Effector memory CD4-positive, alpha-beta T cell (primary cell): ENCODE data around the gene RPS6KC1.

Experiments used
- DNase-seq, 3 donors: peaks; one replicate each; pipeline ENCODE4 v3.0.0-alpha.2; 2020
- H3K27ac ChIP-seq: 2 replicates; pipeline ENCODE4 v1.7.0; 2013; ENCODE audit warnings: mild to moderate bottlenecking, low read length, moderate library complexity; ENCODE audit not compliant: insufficient read depth, poor library complexity, severe bottlenecking
- H3K27me3 ChIP-seq: replicated peaks from 2 replicates; pipeline ENCODE4 v1.7.0; 2013; ENCODE audit warnings: mild to moderate bottlenecking, low read length; ENCODE audit not compliant: insufficient read depth, control insufficient read depth, poor library complexity, severe bottlenecking
- H3K36me3 ChIP-seq: 2 replicates; pipeline ENCODE4 v1.7.0; 2013; ENCODE audit warnings: mild to moderate bottlenecking, low read length, moderate library complexity; ENCODE audit not compliant: control insufficient read depth, insufficient read depth
- H3K4me1 ChIP-seq: 2 replicates; pipeline ENCODE4 v1.7.0; 2013; ENCODE audit warnings: low read length, mild to moderate bottlenecking; ENCODE audit not compliant: control insufficient read depth, insufficient read depth, poor library complexity, severe bottlenecking
- H3K4me3 ChIP-seq: 2 replicates; pipeline ENCODE4 v1.7.0; 2013; ENCODE audit warnings: low read length, low read depth, mild to moderate bottlenecking; ENCODE audit not compliant: insufficient read depth, poor library complexity, severe bottlenecking
- H3K9me3 ChIP-seq: 2 replicates; pipeline ENCODE4 v1.7.0; 2013; ENCODE audit warnings: mild to moderate bottlenecking, low read length, moderate library complexity; ENCODE audit not compliant: control insufficient read depth

RPS6KC1 gene

GRCh38 chr1:213281640-213282301, 230.7 kb downstream of the RPS6KC1 start:
- H3K27ac ChIP-seq = no peak overlapping the region
- H3K27me3 ChIP-seq = no peaks in the 10 kb centered on the region
- H3K4me3 ChIP-seq = no peak overlapping the region
- H3K4me1 ChIP-seq = no peaks in the 10 kb centered on the region
- no peak for DNase-seq
- H3K36me3 ChIP-seq = no peaks in the 10 kb centered on the region
- H3K9me3 ChIP-seq = no peaks in the 10 kb centered on the region

- Histone ChIP-seq H3K9me3 (no peaks in the 10 kb centered on the region), H3K4me3 (no peak overlapping the region), H3K27me3 (no peaks in the 10 kb centered on the region), H3K4me1 (no peaks in the 10 kb centered on the region), H3K27ac (no peak overlapping the region), H3K36me3 (no peaks in the 10 kb centered on the region)
- no peak for DNase-seq
Observed at GRCh38 chr1:213284626-213285025, 233.6 kb downstream of the RPS6KC1 start.

- H3K4me3 ChIP-seq = no peak overlapping the region
- H3K27ac ChIP-seq = no peak overlapping the region
- no peaks in the 10 kb centered on the region for H3K9me3 ChIP-seq
- no peaks in the 10 kb centered on the region for H3K4me1 ChIP-seq
- no peaks in the 10 kb centered on the region for H3K36me3 ChIP-seq
- DNase-seq = no peak
- H3K27me3 ChIP-seq = no peaks in the 10 kb centered on the region
Observed at GRCh38 chr1:213286235-213286634, 235.2 kb downstream of the RPS6KC1 start.

GRCh38 chr1:213287987-213288386, 236.9 kb downstream of the RPS6KC1 start:
- no peaks in the 10 kb centered on the region for H3K9me3 ChIP-seq
- no peaks in the 10 kb centered on the region for H3K4me1 ChIP-seq
- no peak overlapping the region for H3K27ac ChIP-seq
- H3K36me3 ChIP-seq = no peaks in the 10 kb centered on the region
- H3K27me3 ChIP-seq = no peaks in the 10 kb centered on the region
- no peak overlapping the region for H3K4me3 ChIP-seq
- DNase-seq = no peak

- H3K27ac ChIP-seq = no peak overlapping the region
- no peaks in the 10 kb centered on the region for H3K9me3 ChIP-seq
- DNase-seq = no peak
- no peaks in the 10 kb centered on the region for H3K36me3 ChIP-seq
- H3K27me3 ChIP-seq = no peaks in the 10 kb centered on the region
- H3K4me1 ChIP-seq = no peaks in the 10 kb centered on the region
- H3K4me3 ChIP-seq = no peak overlapping the region
Observed at GRCh38 chr1:213291526-213291925, 240.5 kb downstream of the RPS6KC1 start.

- Histone ChIP-seq H3K4me3 (no peak overlapping the region), H3K9me3 (no peaks in the 10 kb centered on the region), H3K27ac (no peak overlapping the region), H3K36me3 (no peaks in the 10 kb centered on the region), H3K27me3 (no peaks in the 10 kb centered on the region), H3K4me1 (no peaks in the 10 kb centered on the region)
- no peak for DNase-seq
Observed at GRCh38 chr1:213292614-213293013, 241.6 kb downstream of the RPS6KC1 start.

- H3K4me3 ChIP-seq = no peak overlapping the region
- no peaks in the 10 kb centered on the region for H3K4me1 ChIP-seq
- no peak overlapping the region for H3K27ac ChIP-seq
- no peaks in the 10 kb centered on the region for H3K9me3 ChIP-seq
- no peak for DNase-seq
- no peaks in the 10 kb centered on the region for H3K27me3 ChIP-seq
- H3K36me3 ChIP-seq = no peaks in the 10 kb centered on the region
Observed at GRCh38 chr1:213295860-213296259, 244.8 kb downstream of the RPS6KC1 start.

GRCh38 chr1:213296558-213296957, 245.5 kb downstream of the RPS6KC1 start:
- H3K27ac ChIP-seq = no peak overlapping the region
- H3K36me3 ChIP-seq = no peaks in the 10 kb centered on the region
- no peak overlapping the region for H3K4me3 ChIP-seq
- H3K4me1 ChIP-seq = no peaks in the 10 kb centered on the region
- DNase-seq = no peak
- H3K9me3 ChIP-seq = no peaks in the 10 kb centered on the region
- no peaks in the 10 kb centered on the region for H3K27me3 ChIP-seq

- H3K4me3 ChIP-seq = no peak overlapping the region
Observed at GRCh38 chr1:213297021-213297420, 246.0 kb downstream of the RPS6KC1 start.

GRCh38 chr1:213300433-213300832, 249.4 kb downstream of the RPS6KC1 start:
- H3K27ac ChIP-seq = no peak overlapping the region
- no peaks in the 10 kb centered on the region for H3K36me3 ChIP-seq
- H3K4me1 ChIP-seq = no peaks in the 10 kb centered on the region
- no peak for DNase-seq
- no peak overlapping the region for H3K4me3 ChIP-seq
- no peaks in the 10 kb centered on the region for H3K9me3 ChIP-seq
- H3K27me3 ChIP-seq = no peaks in the 10 kb centered on the region

More at GRCh38 chr1:213297021-213297420, 246.0 kb downstream of the RPS6KC1 start:
- DNase-seq = no peak
- H3K36me3 ChIP-seq = no peaks in the 10 kb centered on the region
- no peaks in the 10 kb centered on the region for H3K27me3 ChIP-seq
- H3K9me3 ChIP-seq = no peaks in the 10 kb centered on the region
- H3K27ac ChIP-seq = no peak overlapping the region
- no peaks in the 10 kb centered on the region for H3K4me1 ChIP-seq
